ENCODE measurements around the gene C1QTNF6.

C1QTNF6 gene

GRCh38 chr22:37167981-37168647, 19.9 kb downstream of the C1QTNF6 start:
- no peak for DNase-seq (ENCODE audit: low read depth)
- H3K4me3 ChIP-seq (ENCODE audit: low read depth, low read length) = no peak overlapping the region
- TF ChIP-seq, protein P1, sequence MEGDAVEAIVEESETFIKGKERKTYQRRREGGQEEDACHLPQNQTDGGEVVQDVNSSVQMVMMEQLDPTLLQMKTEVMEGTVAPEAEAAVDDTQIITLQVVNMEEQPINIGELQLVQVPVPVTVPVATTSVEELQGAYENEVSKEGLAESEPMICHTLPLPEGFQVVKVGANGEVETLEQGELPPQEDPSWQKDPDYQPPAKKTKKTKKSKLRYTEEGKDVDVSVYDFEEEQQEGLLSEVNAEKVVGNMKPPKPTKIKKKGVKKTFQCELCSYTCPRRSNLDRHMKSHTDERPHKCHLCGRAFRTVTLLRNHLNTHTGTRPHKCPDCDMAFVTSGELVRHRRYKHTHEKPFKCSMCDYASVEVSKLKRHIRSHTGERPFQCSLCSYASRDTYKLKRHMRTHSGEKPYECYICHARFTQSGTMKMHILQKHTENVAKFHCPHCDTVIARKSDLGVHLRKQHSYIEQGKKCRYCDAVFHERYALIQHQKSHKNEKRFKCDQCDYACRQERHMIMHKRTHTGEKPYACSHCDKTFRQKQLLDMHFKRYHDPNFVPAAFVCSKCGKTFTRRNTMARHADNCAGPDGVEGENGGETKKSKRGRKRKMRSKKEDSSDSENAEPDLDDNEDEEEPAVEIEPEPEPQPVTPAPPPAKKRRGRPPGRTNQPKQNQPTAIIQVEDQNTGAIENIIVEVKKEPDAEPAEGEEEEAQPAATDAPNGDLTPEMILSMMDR (IDR thresholded peaks at IDR 0.05; ENCODE audit: control insufficient read depth, extremely low read depth, insufficient read depth) = no peak

- H3K4me3 ChIP-seq (ENCODE audit: low read depth, low read length) = no peak overlapping the region
- TF ChIP-seq, protein P1 (IDR thresholded peaks at IDR 0.05; ENCODE audit: control insufficient read depth, extremely low read depth, insufficient read depth) = no peak
- DNase-seq (ENCODE audit: low read depth) = no peak
Observed at GRCh38 chr22:37167176-37167980, 20.7 kb downstream of the C1QTNF6 start.

GRCh38 chr22:37166675-37167066, 21.4 kb downstream of the C1QTNF6 start:
- TF ChIP-seq, protein P1 (IDR thresholded peaks at IDR 0.05; ENCODE audit: control insufficient read depth, extremely low read depth, insufficient read depth) = peak; percentile 91
- DNase-seq (ENCODE audit: low read depth) = peak; percentile 28
- no peak overlapping the region for H3K4me3 ChIP-seq (ENCODE audit: low read depth, low read length)

- DNase-seq (ENCODE audit: low read depth) = no peak
- no peak overlapping the region for H3K4me3 ChIP-seq (ENCODE audit: low read depth, low read length)
- TF ChIP-seq, protein P1 (IDR thresholded peaks at IDR 0.05; ENCODE audit: control insufficient read depth, extremely low read depth, insufficient read depth) = no peak
Observed at GRCh38 chr22:37165940-37166674, 21.9 kb downstream of the C1QTNF6 start.

DNA sequence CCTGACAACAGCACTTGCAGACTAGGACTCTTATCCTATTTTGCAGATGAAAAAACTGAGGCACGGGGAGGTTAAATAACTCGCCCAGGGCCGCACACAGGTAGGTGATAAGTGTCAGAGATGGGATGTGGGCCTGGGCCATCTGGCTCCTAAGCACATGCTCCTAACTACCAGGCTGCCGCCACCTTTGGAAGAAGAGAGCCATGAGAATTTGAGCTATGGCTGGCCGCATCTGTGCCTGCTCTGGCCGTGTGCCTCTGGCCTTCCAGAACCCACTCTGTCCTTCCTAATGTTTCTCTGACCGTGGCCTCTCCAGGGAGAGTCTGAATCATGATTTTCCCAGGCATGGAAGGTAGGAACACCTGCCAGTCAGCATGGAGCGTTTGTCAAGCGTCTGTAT, 23.0 kb downstream of the C1QTNF6 start:
- TF ChIP-seq, protein P1 (IDR thresholded peaks at IDR 0.05; ENCODE audit: control insufficient read depth, extremely low read depth, insufficient read depth) = no peak
- no peak for DNase-seq (ENCODE audit: low read depth)

DNA sequence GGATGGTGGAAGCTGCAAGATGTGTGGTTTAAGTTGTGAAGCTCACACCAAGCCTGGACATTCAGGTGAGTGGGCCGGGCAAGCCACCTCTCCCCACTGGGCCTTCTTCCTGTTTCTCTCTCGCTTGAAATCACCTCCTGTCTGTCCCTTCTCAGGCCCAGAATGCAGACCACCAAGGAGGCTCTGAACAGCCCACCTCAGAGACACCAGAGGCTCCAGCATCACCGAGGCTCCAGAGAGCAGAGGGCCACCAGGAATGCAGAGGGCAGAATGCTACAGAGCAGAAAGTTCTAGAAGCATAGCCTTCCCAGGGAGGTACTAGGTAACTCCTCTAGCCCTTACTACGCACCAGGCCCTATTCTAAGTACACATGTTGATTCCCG, 23.6 kb downstream of the C1QTNF6 start:
- TF ChIP-seq, protein P1 (IDR thresholded peaks at IDR 0.05; ENCODE audit: control insufficient read depth, extremely low read depth, insufficient read depth) = no peak
- no peak overlapping the region for H3K4me3 ChIP-seq (ENCODE audit: low read depth, low read length)
- no peak for DNase-seq (ENCODE audit: low read depth)

More for the DNA sequence above, 23.0 kb downstream of the C1QTNF6 start:
- no peak overlapping the region for H3K4me3 ChIP-seq (ENCODE audit: low read depth, low read length)

Measured in LNCaP clone FGC (cell line).